ENCODE results near the gene DDC.
"Not testable (repeated sequence)": the region's sequence is repeated elsewhere in the genome, so short reads cannot be mapped to it uniquely, and the experiment has no call there.

Gene DDC

GRCh38 chr7:50580057-50580456 lies 14.9 kb upstream of the DDC start:
- no peak for TF ChIP-seq CTCF (IDR thresholded peaks at IDR 0.05; ENCODE audit: insufficient read depth, low read depth, low read length, missing control alignments)
- DNase-seq (ENCODE audit: low read depth) = no peak
- no peak overlapping the region for H3K4me3 ChIP-seq (ENCODE audit: low read depth, low read length)

DNA sequence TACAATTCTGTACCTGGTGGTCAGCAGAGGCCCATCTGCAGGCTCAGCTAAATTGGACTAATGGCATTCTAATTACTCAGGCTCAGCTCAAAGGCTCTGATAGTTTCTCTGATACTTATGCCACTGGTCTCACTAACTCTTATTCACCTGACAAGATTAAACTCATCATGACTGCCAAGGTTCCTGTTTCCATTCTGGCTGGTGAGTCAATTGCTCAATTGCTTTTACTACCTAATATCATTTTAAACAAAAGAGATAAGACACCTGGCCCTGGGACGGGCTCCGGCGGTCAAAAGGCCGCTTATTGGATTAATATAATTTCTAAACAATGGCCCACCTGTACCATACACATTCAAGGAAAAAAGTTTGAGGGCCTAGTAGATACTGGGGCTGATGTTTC lies 12.9 kb upstream of the DDC start:
- not testable (repeated sequence) for DNase-seq (ENCODE audit: low read depth); H3K4me3 ChIP-seq (ENCODE audit: low read depth, low read length)

GRCh38 chr7:50577569-50577968 lies 12.4 kb upstream of the DDC start:
- TF ChIP-seq CTCF (IDR thresholded peaks at IDR 0.05; ENCODE audit: insufficient read depth, low read depth, low read length, missing control alignments) = no peak
- DNase-seq (ENCODE audit: low read depth) = no peak
- no peak overlapping the region for H3K4me3 ChIP-seq (ENCODE audit: low read depth, low read length)

DNA sequence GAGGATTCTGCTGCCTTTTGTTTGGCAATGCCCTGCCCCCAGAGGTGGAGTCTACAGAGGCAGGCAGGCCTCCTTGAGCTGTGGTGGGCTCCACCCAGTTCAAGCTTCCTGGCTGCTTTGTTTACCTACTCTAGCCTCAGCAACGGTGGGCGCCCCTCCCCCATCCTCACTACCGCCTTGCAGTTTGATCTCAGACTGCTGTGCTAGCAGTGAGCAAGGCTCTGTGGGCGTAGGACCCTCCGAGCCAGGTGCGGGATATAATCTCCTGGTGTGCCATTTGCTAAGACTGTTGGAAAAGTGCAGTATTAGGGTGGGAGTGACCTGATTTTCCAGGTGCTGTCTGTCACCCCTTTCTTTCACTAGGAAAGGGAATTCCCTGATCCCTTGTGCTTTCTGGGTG lies 11.2 kb upstream of the DDC start:
- not testable (repeated sequence) for H3K4me3 ChIP-seq (ENCODE audit: low read depth, low read length); DNase-seq (ENCODE audit: low read depth)

GRCh38 chr7:50567715-50568261 lies 2.6 kb upstream of the DDC start:
- DNase-seq (ENCODE audit: low read depth) = no peak
- H3K4me3 ChIP-seq (ENCODE audit: low read depth, low read length) = no peak overlapping the region
- no peak for TF ChIP-seq CTCF (IDR thresholded peaks at IDR 0.05; ENCODE audit: insufficient read depth, low read depth, low read length, missing control alignments)

DNA sequence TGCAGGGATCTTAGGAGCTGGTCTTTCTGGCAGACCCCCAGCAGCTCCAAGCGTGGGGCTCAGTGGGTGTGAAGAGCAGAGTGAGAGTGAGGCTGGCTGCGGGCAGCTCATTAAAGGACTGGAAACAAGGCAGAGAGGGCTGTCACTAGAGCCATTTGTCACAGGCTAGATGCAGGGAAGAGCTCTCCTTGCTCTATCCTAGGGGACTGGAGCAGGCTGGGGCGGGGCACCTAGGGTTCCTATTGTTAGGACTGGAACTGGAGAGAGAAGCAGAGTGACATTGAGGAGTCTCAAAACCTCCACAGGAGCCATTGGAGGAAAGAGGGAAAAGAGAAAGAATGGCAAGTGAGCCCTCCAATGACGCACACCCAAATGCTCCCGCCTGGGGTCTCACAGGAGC lies 772 bp upstream of the DDC start:
- no peak for DNase-seq (ENCODE audit: low read depth)
- no peak overlapping the region for H3K4me3 ChIP-seq (ENCODE audit: low read depth, low read length)
- no peak for TF ChIP-seq CTCF (IDR thresholded peaks at IDR 0.05; ENCODE audit: insufficient read depth, low read depth, low read length, missing control alignments)

DNA sequence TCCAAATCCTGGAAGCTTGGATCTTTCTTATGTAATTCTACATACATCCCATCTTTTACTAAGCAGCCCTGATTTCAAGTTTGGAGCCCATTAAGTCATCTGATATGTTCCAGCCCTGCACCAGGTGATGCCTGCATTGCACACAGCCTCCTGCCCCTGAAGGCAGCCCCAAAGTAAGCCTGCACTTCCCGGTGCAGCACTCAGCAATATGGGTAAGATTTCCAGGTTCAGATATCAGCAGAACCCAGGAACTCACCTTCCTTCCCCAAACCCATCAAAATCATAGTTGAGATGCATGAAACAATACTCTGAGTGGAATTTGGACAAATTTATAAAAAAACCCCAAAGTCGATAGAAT lies 333 bp upstream of the DDC start:
- H3K4me3 ChIP-seq (ENCODE audit: low read depth, low read length) = no peak overlapping the region
- TF ChIP-seq CTCF (IDR thresholded peaks at IDR 0.05; ENCODE audit: insufficient read depth, low read depth, low read length, missing control alignments) = no peak
- DNase-seq (ENCODE audit: low read depth) = no peak

DNA sequence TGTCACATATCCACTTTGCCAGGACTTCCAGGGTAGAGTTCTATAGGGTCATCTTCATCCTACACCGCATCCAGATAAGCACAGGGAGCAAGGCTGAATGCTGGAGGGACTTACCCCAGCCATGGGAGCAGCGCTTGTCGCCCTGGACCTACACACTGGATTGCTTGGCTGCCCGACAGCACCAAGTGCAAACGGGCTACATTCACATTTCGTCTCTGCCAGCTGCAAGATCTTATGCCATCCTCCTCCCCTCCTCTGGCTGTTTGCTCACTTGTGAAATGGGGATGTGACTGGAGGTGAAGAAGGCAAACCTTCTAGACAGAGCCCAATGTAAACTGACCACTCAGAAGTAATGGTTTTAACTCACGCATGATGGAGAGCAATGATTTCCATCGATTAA lies 1.0 kb downstream of the DDC start:
- no peak for TF ChIP-seq CTCF (IDR thresholded peaks at IDR 0.05; ENCODE audit: insufficient read depth, low read depth, low read length, missing control alignments)
- DNase-seq (ENCODE audit: low read depth) = no peak
- no peak overlapping the region for H3K4me3 ChIP-seq (ENCODE audit: low read depth, low read length)

All from GM12865 (cell line).